Gastrocnemius medialis (tissue), 4 donors: Measurements from ENCODE around the gene GOLGA8K.
"Not testable (repeated sequence)": the region's sequence is repeated elsewhere in the genome, so short reads cannot be mapped to it uniquely, and the experiment has no call there.

Source experiments
- POLR2A ChIP-seq, 2 donors: fragments of 450-650 bp; IDR thresholded peaks; one replicate each; pipeline ENCODE4 v1.6.1; 2017; ENCODE audit warnings: antibody characterized with exemption in 2 of 2, mild to moderate bottlenecking in 2 of 2, moderate library complexity in 2 of 2
- TF ChIP-seq, protein P1 (sequence below), 5 experiments: fragments of 450-650 bp in 3 of 5; fragments of 200-600 bp in 2 of 5; sonication (generic) in 2 of 5; IDR thresholded peaks in 4 of 5; conservative IDR thresholded peaks in 1 of 5; 1 replicate in 4 of 5; 2 replicates in 1 of 5; pipeline ENCODE4 v1.5.1; 2016 to 2019; ENCODE audit warnings: antibody characterized with exemption in 5 of 5, mild to moderate bottlenecking in 3 of 5, moderate library complexity in 3 of 5

GRCh38 chr15:32385823-32386495 is 17.1 kb downstream of the GOLGA8K start:
- TF ChIP-seq, protein P1, sequence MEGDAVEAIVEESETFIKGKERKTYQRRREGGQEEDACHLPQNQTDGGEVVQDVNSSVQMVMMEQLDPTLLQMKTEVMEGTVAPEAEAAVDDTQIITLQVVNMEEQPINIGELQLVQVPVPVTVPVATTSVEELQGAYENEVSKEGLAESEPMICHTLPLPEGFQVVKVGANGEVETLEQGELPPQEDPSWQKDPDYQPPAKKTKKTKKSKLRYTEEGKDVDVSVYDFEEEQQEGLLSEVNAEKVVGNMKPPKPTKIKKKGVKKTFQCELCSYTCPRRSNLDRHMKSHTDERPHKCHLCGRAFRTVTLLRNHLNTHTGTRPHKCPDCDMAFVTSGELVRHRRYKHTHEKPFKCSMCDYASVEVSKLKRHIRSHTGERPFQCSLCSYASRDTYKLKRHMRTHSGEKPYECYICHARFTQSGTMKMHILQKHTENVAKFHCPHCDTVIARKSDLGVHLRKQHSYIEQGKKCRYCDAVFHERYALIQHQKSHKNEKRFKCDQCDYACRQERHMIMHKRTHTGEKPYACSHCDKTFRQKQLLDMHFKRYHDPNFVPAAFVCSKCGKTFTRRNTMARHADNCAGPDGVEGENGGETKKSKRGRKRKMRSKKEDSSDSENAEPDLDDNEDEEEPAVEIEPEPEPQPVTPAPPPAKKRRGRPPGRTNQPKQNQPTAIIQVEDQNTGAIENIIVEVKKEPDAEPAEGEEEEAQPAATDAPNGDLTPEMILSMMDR (IDR thresholded peaks at IDR 0.05 in 4 of 5, conservative IDR thresholded peaks at IDR 0.05 in 1 of 5) = not testable (repeated sequence)
- not testable (repeated sequence) for TF ChIP-seq POLR2A (IDR thresholded peaks at IDR 0.05)
